Measurements from ENCODE around the gene PEX5L.

Gene PEX5L

DNA sequence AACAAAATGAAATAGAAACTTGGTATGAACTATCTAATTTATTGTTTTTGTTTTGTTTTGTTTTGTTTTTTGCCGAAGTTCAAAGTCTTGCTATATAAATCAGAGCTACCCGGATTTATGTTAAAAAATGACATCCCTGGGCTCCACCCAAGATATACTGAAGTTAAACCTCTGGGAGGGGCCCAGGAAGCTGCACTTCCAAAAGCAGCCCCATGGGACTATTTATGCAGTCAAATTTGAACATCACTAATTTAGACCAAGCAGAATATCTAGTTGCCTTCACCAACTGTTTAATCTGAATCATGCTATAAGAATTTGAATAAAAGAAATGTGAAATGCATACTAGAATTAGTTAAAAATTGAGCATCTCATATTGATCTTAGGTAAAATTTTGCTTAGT lies 32.2 kb downstream of the PEX5L start:
- DNase-seq: no peak

DNA sequence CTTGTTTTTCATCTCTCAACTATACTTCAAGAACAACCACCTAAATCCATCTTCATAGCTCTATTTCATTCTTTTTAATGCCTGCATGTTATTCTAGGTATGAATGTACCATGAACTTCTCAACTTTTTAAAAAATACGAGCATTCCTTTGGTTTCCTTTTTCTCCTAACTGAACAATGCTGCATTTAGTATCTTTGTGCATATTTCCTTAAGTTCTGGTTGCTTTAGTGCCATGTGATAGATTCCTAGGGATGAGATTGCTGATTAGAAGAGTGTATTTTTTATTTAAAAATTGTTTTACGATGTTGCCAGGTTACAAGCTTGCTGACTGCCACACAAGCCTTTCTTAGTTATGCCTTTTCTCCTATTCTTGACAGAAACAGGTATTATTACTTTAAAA lies 34.7 kb downstream of the PEX5L start:
- no peak for DNase-seq

DNA sequence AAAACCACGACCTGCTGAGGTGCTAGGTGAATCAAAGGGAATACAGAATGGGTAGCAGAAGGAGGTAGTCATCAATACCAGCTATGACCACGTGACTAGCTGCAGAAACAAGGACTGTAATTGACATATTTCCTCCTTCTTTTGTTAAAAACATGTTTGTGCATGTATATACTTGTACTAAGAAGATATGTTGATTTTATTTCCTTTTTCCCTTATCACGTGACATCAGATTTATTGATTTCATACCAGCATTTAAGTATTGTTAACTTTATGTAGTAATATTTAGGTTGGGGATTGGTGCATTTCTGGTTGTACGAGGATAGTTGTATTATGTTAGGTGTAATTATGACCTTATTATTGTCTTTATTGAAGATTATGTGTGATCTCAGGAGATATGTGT lies 36.2 kb downstream of the PEX5L start:
- DNase-seq: no peak

DNA sequence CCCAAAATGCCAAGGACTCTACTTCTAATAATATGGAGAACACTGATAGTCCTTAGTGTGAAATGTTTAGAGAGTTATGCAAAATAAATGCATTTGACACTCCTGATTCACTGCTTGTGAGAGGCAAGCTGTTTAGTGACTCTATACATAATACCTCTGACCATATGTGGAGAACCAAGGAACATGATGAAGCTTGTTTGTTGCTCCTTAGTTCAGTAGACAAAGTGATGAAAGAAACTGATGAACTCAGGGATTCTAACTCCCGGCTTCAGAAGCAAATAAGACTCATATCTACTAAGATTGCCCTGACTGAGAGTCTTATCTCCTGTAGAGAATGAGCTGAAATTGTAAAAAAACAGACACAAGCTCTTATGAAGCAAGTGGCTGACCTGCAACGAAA lies 41.3 kb downstream of the PEX5L start:
- DNase-seq: no peak

DNA sequence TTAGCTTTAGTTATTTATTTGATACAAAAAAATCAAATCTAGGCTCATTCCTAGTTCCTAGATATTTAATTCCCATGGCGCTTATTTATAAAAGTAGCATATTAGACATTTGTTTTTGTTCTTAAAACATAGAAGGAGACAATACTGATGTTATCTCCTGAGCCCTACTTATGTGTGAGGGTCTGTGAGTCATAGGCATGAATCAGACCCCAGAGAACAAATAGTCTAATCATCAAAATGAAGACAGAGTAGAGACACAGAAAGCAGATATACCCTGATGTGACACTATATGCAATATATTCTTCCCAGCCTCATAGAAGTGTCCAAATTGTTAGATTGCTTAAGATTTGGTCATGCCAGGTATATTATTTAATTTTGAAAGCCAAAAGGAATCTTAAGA lies 44.9 kb downstream of the PEX5L start:
- DNase-seq: no peak

DNA sequence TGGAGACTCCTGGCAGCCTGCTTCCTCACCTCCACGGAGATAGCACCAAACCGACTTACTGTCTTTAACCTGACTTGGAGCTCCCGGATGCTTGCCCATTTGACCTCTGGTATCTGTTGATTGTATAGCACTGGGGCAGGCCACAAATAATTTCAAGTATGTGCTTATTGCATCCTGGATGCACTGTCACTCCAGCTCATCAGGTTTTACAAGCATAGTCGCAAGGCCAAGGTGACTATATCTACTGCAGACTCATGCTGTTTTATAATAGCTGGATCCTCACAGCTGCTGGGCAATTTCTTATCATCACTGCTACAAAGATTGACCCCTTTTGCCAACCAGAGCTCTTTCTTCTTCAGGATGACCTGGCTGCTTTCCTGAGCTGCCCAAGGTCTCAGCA lies 45.6 kb downstream of the PEX5L start:
- DNase-seq: no peak

DNA sequence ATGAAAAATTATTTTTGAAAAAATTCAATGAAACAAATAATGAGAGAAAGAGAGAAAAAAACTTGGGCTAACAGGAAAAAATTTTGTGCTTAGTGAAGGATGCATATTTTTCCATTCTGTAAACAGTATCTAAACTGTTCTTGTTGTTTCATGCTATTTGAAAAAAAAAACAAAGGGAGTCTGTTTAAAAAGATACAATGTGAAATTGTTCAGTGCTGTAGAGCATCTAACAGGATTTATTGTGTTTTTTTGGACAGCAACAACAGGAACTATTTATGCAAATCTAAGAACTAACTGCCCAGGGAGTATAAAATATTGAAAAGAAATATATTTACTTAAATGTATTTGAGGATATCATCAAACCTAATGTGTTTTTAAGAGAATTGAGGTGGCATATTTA lies 55.1 kb downstream of the PEX5L start:
- no peak for DNase-seq

DNA sequence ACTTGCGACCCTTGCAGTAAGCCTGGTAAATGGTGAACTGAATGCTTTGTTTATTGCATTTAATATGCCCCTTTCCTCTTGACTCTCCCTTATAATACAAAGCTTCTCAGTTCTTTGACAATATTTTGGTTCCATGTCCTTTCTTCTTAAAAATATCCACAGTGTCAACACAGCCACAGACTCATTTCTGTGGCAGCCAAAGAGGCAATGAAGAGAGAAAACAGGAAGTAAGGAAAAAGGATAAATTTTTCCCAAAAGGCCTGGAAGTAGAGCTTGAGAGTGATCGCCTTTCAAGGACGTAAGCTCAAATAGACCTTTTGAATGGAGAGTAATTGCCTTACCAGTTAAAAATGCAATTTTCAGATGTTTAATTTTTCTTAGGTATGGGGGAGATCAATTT lies 59.4 kb downstream of the PEX5L start:
- DNase-seq: no peak

DNA sequence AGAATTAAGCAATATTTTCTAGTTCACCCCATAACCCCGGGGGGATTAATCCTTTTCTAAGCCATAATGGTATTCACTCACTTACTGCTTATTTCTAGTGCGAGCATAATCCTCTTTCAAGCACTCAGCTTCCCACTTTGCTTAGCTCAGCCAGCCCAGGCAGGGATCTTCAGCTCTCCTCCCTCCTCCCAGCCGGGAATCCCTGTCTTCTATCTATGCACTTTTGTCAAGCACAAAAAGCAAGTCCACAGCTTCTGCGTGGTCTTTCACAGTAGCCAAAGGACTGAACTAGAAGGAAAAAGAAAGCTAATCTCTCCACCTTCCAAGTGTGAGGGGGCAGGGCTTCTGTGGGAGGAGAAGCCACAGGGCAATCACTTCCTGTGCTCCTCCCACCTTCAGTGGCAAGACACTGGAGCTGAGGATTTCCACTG lies 62.8 kb downstream of the PEX5L start:
- peak in 2 of 3 donors; percentile 2 to 5 for DNase-seq

DNA sequence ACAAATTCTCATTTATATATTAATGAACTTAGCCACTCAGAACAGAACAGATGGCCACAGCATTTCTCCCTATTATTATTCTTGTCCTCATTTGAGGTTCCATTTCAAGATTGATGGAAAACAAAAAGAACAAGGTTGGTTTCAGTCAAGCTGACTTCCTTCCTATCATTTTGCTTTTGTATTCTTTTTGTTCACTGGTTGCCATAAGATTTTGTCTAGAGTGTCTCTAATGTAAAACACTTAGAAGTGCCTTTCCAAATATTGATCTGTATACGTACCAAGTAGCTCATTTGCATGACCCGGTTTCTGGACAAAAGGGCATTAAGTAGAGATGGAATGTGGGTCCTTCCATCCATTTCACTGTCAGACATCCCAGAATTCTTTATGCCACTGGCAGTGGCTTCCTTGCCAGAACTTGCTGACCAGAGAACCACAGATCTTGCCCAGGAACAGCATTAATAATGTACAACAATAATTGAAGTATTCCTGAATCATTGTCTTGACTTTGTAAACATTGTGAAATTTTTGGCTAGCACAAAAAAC lies 63.8 kb downstream of the PEX5L start:
- DNase-seq: no peak

DNA sequence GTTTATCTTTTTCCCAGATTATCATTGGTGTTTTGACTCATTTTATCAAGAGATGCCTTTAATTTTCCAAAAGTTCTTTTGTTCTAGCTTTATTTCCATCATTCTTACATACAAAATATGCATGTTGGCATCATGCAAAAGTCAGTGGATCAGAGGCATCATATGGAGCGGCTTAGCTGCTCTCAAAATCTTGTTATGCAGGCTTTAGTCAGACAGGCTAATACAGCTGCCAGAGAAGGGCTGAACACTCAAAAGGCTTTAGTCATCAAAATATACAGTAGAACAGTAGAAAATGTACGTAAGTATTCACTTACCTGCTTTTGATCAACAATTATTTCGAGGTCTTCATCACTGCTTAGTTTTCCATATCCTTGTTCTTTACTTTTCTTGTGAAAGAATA lies 65.5 kb downstream of the PEX5L start:
- no peak for DNase-seq

DNA sequence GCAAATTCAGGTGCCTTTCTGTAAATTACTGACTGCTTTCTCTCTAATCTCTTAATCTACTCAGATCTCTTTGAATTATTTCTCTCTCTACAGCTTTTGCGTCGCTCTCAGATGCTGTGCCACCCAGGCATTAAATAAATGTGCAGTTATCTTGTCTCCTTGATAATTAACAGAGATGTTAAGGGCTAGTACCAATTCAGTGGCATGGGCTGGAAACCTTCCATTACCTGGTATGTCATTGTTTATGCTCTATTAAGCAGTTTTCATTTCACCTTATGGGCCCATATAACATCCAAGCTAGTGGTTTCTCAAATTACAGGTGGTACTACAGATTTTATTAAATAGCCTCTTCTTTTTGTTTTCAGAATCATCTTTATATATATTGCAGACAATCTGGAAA lies 66.0 kb downstream of the PEX5L start:
- DNase-seq: no peak

DNA sequence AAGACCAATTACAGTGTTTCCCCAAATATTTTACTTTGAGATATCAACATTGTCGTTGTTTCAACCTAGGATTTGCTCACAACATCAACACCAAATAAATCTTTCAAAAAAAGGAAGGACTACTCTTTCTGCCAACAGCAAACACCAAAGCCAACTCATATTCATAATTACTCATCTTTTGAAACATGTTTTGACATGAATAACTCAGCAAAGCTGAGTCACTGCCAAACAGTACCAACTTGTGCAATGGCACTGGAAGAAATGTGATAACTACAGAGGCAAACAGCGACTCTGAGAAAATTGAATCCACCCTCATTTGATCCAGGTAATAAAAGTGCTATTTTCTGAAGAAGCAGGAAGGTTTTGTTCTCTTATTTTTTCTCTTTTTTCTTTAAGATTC lies 67.2 kb downstream of the PEX5L start:
- peak; percentile 49 to 80 (median 68) for DNase-seq

DNA sequence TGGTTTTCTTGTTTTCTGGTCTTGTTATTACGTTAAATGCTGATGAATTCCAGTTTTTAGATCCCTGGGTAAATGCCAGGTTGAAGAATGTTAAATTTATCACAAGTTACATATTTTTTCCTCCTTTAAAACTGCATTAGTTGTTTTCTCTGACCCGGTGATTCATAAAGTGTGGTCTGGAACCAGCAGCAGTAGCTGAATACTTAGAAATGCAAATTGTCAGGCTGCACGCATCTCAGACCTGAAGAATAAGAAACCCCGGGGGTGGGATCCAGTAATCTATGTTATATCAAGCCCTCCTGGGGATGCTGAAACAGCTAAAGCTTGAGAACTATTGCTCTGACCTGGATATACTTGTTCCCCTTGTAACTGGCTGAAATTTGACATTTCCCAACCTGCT lies 69.1 kb downstream of the PEX5L start:
- no peak for DNase-seq

DNA sequence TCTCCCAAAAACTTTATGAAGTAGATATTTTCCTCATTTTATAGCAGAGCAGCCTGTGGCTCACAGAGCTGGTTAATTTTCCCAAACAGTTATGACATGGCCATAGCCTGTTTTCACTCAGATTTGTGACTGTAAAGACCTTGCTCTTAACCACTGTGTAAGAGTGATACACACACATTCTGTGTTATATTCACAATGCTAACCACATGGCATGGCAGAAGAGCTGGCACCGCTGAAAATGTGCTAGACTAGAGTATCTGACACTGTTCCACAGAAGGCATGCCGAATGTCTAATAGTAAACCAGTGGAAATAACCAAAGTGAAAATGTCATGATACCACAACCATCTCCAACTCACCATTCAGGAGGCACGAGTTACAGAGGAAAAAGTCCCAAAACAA lies 71.8 kb downstream of the PEX5L start:
- no peak for DNase-seq

DNA sequence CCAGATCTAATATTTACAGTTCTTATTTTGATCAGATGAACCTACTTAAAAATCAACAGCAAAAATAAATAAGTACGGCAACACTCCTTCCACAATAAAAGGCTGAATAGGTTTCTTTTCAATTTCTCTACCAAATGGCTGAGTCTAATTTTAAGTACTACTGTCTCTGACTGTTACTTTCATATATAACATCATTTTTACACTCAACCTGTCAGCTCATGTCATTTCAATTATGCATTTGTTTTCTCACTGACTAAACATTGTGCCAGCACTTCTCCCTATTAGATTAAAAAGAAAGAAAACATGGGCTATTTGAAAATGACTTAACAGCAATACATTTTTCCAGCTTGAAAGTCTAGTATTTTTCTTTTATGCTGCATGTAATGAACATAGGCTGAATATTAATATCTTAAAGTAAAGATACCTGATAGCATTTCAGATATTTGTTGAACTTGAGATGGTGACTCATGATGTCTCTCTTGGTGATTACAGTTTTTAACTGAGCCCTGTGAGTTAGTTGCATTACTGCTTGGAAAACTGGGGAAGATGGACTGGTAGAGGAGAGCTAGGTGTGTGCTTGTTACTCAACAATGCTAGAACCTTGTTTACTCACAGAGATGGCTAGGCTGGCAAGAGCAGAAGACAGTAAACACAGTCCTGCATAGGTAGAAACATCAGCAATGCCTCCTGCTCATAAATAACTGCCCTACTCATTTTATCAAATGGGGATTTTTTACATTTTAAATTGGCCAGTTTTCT lies 73.9 kb downstream of the PEX5L start:
- DNase-seq: no peak

DNA sequence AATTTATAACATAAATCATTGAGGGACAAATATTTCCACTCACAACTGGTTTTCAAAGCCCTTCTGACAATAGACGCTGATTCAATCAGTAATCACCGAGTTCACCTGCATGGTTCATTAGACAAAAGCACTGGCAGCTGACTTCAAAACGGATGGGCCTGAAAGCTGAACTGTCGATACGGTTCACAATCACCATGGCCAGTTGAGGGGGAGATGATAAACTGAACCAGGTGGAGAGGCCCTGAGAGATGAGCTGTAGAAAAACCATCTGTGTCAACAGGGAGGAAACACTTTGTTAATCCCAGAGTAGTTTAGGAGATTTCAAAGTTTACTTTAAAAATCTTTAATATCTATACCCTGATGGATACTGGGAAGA lies 75.0 kb downstream of the PEX5L start:
- no peak for DNase-seq

DNA sequence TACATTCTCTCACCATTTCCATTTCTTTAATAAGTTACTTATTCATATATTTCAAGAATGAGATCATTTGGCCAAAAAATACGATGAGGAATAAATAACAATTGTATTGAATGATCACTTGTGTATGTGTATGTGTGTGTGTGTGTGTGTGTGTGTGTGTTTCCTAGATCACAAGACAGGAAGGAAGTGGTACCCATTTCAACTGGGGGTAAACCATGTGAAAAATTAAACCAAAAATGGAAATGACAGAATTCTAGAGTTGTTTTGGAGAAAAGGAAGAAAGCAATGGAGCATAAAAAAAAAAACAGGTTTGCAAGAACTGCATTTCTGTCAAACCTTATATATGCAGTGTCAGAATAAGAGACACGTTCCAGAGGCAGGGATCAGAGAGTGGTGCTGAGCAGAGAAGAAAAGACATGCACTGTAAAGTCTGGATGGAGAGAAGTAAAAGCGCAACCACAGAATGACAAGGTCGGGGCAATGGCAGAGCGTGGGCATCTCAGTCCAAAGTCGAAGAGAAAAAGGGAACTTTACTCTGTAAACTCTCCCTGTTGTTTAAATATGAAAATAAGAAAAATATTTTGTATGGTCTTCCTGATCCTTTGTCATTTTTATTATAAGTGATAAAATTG lies 75.5 kb downstream of the PEX5L start:
- DNase-seq: no peak

DNA sequence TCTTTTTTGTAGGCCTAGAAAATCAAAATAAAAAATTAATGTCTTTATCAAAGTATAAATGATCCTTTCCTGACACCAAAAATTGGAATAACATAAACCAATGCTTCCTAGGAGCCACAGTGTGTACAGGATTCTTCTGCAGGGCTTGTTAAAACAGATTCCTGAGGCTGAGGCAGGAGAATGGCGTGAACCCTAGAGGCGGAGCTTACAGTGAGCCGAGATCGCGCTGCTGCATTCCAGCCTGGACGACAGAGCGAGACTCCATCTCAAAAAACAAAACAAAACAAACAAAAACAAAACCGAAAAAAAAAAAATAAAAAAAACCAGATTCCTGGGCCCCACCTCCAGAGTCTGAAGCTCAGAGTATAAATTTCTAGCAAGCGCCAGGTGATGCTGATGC lies 78.0 kb downstream of the PEX5L start:
- DNase-seq: no peak

DNA sequence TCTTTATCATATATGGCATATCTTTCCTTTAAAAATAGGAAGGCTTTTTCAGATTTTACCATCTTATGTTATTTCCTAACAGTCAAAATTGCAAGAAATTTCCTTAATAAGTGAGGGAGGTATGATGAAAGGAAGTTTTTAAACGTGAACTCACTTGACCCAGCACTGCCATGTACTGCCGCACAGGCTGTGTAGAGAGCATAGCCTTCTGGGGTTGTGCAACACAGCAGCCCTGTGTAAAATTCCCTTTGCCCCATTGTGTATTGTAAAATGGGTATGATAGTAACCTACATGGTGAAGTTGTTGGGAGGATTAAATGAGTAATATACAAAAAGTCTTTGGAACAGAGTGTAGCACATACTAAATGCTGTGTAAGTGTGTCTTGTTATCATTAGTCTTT lies 78.6 kb downstream of the PEX5L start:
- no peak for DNase-seq

DNA sequence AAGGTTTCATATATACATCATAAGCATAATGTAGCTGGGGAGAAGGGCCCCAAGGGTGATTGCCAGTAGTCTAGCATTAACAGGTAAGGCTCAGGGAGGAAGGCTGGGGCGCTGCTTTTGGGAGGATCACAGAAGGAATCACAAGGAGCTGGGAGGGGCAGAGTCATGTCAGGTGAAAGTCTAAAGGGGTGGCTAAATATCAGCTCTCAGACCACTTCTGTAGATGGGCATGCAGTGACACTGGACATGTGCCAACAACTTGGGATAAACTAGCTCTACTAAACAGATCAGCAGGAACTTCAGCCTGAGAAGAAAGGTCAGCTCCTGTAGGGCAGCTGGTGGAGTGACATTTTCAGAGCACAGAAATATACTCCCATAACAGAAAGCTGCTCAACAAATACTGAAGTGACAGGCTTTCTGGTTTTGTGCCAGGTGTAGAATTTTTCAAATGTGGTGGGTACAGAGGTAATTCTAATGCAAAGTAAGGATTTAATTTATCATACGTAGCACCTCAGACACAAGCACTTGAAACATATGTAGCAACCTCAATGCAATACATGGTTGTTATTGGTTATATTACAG lies 79.4 kb downstream of the PEX5L start:
- DNase-seq: no peak

DNA sequence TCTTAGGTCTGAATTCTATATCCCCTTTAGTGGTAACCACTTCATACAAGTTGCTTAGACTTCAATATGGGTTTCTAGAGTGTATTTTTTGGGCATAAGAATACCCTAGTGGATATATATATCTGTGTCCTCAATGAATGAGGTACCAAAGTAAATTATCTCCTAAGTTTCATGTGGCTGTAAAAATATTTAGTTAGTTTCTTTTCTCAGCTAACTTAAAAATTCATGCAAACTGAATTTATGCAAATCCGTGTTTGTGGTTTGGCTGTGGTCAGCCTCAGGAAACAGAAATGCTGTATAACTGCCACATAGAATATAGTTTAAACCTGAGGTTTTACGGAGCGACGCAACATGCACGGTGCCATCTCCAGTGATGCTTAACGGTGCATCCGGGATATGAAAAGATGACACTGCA lies 80.3 kb downstream of the PEX5L start:
- DNase-seq: no peak

DNA sequence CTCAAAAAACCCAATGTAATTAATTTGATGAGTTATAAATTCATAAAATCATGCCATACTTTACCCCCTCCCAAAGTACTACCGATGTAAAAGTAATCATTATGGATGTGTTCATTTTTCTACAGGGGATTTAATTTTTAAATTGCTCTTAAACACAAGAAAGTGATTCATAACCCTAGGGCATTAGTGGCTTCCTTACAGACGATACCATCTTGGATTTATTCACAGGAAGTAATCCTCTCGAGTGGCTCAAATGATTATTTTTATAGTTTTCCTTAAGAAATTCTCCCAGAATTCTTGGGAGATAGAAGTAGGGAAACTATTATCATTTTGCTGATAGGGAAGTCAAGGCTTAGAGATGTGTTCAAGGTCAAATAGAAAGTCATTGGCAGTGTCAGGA lies 80.9 kb downstream of the PEX5L start:
- DNase-seq: no peak

DNA sequence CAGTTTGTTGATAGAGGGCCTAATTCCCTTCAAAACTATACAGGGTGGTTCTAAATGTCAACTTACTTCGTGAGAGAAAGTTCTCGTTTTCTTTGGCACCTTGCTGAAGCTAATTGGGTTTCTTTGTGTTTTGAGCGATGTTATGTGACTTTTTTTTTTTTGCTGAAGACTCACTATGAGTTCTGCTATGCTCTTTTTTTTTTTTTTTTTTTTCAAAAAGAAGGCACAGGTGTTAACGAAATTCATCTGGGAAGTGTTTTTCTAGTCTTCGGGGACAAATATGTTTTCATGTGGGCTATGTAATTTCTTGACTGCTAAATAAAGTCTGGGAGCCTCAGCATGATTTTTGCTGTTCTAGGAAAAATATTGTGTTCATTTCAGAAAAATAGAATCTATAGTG lies 81.5 kb downstream of the PEX5L start:
- DNase-seq: no peak
